HG03045 (cell line): ENCODE data around the gene ABAT.
"Not testable (repeated sequence)": the region's sequence is repeated elsewhere in the genome, so short reads cannot be mapped to it uniquely, and the experiment has no call there.

Experiments
- ATAC-seq: cut with Tn5 transposase; IDR thresholded peaks from one replicate; pipeline ENCODE4 v1.9.1; 2021; ENCODE audit warnings: mild to moderate bottlenecking, moderate library complexity; ENCODE audit not compliant: unreplicated experiment

ABAT gene

DNA sequence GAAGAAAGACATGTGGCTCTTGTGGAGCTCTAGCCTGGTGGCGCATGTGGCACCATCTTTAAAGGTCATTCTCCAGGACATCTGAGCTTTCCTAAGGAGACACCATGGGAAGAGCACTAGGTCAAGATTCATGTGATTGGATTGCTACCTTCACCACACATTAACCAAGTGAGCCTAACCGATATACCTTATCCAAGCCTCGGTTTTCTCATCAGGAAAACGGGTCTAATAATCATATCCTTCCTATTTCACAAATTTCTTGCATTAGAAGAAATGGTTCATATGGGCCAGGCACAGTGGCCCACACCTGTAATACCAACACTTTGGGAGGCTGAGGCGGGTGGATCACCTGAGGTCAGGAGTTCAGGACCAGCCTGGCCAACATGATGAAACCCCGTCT lies 64.7 kb downstream of the ABAT start:
- ATAC-seq: no peak

DNA sequence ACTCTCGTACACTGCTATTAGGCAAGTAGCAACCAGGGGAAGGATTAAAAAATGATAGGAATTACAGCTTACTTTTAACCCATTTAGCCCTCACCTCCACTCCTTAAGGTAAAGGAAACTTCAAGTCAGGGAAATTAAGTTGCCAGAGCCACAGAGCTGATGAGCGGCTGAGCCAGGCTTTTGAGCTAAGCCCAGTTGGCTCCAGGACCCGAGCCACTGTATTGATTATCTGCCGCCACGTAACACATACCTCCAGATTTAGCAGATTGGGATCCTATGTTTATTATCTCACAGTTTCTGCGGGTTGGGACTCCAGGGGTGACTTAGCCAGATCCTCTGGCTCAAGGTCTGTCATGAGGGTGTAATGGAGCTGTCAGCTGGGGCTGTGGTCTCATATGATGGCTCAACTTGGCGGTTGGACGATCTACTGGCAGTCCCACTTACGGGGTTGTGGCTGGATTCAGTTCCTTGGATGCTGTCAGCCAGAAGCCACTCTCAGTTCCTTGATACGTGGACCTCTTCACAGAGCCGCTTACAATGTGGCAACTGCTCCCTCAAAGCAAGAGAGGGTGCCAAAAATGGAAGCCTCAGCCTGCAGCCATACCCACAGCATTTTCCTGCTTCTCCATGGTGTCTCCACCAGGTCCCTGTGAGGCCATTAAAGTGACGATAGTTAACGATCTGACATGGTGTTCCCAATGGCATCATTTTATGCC lies 65.7 kb downstream of the ABAT start:
- no peak for ATAC-seq

DNA sequence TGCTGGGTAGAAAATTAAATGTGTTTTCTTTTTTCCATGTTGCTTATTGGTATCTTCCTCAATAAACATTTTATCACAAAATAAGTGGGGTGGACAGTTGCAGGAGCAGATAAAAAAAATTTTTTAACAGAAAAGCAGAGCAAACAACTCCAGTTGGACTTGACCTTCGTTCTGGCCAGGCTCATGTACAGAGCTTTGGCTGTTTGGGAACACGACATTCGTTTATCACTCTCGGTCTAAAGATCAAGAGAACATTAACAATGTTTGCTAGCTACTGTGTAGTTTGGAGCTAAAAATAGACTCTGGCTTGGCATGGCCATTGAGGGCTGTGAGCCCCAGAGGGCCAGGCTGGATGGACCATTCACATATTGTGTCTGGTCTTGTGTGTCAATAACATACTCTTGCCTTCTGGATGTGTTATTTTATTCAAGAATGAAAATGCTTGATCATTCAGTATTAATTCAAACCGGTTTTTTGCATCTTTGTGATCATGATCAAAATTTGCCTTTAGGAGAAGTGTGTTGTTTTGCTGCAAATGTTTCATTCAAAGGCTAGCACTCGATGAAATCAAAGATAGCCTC lies 66.4 kb downstream of the ABAT start:
- no peak for ATAC-seq

DNA sequence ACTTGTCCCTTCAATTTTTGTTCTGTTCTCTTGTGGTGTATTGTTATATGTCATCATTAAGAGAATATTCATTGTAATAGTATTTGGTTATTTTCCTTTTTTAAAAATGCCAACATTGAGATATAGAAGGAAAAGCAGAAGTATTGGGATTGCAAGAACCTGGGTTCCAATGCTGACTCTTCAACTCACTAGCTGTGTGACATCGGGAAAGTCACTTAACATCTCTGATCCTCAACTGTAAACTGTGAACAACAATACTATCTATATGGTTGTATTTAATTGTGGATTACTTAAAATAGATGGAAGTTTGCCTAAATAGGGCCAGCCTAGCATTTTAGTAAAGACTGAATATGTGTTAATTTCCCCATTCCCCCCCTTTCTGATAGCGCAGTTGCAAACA lies 67.2 kb downstream of the ABAT start:
- ATAC-seq: no peak

DNA sequence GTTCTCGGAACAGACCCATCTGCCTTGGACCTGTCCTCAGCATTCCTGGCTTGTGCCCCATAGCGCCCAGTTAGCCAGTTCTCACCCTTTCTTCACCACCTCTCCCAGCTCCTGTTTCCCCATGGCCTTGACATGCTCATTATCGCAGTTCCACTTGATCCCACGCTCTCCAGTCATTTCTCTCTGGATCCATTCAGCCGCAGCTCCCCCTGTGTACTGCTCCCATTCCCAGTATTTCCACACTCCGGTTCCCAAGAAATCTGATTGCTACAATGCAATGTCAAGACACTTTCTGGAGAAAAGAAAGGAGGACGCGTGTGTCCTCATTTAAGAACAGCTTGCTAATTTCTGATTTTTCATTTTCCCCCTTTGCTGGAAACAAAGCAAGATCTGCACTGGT lies 67.7 kb downstream of the ABAT start:
- no peak for ATAC-seq

DNA sequence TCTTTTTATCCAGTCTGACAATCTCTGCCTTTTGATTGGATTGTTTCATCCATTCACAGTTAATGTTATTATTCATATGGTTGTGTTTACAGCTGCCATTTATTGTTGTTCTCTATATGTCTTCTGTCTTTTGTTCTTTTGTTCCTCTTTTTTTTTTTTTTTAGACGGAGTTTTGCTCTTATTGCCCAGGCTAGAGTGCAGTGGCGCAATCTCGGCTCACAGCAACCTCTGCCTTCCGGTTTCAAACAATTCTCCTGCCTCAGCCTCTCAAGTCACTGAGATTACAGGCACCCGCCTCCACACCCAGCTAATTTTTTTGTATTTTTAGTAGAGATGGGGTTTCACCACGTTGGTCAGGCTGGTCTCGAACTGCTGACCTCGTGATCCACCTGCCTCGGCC lies 74.5 kb downstream of the ABAT start:
- ATAC-seq: not testable (repeated sequence)

DNA sequence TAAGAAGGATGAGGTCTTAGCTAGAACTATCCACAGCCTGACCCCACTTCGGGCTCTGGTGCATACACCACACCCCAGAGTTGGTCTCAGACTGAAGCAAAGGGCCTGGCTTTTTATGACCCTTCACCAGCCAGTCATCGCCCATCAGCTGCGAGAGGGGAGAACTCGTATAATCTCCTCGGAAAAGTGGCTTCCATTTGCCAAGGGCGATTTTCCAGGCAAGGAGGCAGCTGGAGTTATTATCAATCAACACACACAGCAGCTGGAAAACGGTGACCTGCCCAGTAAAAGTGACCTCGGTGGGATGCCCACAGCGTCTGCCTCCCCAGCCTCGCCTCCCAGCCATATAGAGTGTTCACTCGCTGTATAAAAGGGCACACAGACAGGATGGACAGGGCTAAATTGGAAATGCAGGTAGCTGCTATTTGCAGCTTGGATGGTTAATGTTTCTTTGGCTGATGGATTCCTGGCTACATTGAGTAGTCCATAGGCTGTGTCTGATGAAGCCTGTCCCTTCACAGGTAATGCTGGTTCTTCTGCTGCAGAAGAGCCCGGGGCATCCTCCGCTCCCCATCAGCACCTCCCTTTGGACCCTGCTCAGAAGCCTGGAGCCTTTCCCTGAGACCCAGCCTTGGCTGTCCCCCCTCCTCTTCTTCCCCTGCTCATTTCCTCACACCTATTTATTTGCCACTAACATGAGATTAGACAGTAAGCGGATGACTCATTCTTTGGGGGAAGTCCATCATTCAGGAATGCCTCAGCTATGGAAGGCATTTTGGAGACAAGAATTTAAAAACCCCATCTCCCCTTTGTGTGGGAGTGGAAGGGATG lies 77.3 kb downstream of the ABAT start:
- ATAC-seq: no peak

DNA sequence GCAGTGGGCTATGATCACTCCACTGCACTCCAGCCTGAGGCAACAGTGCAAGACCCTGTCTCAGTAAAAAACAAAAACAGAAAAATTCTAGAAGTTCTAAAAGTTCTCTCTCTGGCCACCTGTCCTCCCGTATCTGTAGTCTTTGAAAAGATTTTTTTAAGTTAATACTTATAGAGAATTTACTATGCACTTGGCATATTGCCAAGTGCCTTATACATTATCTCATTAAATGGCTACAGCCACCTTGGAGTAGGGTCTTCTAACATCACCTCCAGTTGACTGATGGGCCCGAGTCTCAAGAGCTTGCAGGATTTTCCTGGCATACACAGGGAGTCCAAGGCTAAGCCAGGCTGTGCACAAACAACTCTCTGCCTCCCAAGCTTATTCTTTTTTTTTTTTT lies 78.3 kb downstream of the ABAT start:
- no peak for ATAC-seq

DNA sequence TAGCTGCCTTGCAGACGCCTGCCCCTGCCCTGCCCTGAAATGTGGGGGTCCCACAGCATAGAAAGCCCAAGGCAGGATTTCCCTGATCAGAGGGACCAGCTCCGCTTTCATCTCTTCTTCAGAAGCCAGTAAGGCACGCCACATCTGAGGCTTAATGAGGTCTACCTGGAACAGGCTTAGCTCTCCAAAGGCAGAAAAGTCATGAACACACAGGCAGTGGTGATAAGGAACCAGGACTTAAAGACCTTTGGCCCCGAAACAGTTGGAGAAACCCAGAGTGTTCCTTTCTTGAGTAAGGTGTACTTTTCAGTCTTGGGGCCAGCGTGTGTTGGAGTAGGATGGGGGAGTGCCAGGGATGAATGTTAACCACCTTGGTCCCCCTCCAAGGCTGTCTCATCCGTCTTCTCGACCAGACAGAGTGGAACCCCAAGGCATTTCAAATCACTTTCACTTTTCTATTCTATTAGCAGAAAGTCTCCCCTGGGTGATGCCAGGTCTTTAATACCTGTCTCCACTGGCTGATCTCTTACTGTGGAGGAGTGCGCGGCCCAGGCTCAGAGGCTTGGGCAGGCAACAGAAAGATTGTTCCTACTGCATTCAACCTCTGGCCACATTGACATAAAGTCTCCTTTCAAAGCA lies 79.1 kb downstream of the ABAT start:
- no peak for ATAC-seq

DNA sequence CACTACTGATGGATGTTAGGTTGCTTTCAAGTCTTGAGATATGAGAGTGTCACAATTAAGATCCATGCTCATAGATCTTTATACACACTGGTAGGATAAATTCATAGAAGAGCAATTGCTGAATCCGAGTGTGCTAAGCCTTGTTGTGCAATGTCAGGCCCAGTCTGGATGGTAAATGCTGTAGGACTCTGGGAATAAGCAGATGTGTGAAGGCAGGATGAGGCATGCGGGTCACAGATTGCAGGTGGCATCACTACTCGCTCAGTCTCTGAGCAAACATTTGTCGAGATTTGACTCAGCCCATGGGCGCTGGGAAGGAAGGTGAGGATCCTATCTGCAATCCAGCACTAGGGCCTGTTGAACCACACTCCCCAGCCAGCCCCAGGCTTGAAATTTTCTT lies 82.3 kb downstream of the ABAT start:
- no peak for ATAC-seq

DNA sequence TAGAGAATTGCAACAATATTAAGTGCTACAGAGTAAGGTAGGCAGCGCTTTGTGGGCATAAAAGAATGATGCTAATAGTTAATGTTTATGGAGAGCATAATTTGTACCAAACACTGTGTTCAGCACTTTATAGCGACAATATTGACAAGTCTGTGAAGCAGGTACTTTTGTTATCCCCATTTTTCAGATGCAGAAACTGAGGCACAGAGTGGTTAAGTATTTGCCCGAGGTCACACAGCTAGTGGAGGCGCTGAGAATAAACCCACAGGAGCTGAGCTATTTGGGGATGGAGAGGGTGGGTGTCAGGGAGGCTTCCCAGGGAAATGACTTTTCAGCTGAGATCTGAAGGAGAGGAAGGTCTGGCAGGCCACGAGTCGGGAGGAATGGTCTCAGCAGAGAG lies 83.6 kb downstream of the ABAT start:
- ATAC-seq: no peak

DNA sequence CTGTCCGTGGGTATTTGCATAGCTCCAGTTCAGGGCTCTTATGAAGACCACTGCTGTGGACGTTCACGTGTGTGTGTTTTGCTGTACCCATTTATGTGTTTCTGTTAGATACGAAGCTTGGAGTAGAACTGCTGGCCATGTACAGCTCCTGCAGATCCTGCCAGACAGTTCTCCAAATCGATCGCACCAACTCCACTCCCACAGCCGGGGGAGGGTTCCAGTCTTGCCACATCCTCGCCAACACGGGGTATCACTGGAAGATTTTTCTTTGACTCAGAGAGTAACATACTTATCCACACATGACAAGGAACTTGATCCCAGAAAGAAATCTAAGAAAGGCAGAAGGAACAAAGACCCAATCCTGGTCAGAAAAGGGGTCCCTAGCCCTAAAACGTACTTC lies 85.6 kb downstream of the ABAT start:
- no peak for ATAC-seq

DNA sequence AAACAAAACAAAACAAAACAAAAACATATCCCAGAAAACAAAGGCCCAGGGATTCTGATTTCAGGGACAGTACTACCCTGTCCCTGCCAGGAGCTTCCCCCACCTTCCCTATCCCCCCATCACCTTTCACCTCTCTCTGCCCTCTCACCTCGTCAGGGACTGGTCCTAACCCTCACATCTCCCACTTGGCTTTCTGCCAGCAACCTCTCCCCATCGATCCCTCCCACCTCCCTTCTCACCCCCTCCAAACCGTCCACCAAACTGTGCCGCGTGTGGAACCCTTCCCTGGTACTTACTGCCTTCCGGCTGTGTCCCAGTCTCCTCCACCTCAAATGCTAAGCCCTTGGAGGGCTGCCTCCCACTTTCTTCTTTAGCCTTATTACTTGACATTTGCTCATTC lies 86.7 kb downstream of the ABAT start:
- ATAC-seq: no peak

DNA sequence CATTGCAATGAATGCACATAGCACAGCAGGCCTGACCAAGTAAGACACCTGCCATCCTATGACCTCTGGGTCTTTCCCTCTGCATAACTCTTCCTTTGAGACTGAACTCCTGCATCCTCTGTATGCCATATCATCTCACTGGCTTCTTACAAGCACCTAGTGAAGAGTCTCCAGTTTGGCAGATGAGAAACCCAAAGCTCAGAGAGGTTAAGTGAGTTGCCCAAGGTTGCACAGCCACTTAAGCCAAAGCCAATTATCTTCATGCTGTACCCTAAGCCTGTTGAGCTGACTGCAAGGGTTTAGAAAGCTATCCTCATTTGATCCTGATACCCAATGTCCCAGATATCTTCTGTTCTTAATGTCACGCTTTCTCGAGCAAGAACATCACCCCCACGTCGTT lies 87.8 kb downstream of the ABAT start:
- ATAC-seq: no peak

DNA sequence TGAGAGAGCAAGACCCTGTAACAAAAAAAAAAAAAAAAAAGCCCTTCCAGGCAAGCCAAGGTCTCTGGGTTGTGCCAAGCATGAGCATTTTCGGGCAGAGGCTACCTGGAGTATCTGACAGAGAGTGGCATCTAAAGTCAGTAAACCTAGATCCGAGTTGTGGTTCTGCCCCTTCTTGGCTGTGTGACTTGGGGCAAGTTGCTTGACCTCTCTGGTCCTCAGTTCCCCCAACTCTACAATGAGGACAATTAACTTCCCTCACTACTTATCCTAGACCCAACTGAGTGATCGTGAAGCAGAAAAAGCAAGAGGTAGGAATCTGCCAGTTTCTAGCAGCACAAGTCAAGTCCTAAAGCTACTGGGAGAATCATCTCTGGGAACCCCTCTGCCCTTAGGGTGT lies 88.7 kb downstream of the ABAT start:
- no peak for ATAC-seq

DNA sequence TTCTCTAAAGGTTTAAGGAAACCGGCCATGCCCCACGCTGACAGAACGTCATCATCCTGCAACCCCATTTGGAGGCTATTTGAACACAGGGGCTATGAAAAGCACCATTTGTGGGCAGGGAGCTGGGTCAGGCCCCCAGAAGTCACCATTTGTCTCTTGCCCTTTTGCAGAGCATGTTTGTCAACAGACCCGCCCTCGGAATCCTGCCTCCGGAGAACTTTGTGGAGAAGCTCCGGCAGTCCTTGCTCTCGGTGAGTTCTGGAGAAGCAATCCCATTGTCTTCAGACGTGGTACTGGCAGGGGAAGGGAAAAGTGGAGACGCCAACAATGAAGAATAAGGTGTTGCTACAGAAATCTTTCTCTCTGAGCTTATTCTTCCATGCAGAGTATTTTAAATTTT lies 89.5 kb downstream of the ABAT start:
- no peak for ATAC-seq

DNA sequence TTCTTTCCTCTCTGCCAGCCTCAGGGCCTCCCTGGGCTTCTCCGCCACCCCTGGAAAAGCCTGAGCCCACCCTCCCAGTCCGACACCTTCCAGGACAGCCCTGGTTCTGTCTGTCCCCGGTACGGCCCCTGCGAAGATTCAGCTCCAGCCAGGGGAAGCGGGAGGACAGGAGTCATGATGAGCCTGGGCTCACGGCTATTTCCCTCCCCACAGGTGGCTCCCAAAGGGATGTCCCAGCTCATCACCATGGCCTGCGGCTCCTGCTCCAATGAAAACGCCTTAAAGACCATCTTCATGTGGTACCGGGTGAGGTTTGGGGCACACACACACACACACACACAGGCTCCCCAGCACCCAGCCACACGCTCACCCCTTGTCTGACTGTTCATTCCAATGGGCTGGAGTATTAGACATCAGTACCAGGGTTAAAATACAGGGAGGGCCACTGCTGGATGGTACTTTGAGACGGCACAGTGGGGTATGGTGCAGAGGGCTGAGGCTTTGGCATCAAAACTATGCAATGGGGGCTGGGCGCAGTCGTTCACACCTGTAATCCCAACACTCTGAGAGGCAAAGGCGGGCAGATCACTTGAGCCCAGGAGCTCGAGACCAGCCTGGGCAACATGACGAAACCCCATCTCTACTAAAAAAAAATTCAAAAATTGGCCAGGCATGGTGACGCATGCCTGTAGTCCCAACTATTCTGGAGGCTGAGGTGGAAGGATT lies 90.3 kb downstream of the ABAT start:
- no peak for ATAC-seq

DNA sequence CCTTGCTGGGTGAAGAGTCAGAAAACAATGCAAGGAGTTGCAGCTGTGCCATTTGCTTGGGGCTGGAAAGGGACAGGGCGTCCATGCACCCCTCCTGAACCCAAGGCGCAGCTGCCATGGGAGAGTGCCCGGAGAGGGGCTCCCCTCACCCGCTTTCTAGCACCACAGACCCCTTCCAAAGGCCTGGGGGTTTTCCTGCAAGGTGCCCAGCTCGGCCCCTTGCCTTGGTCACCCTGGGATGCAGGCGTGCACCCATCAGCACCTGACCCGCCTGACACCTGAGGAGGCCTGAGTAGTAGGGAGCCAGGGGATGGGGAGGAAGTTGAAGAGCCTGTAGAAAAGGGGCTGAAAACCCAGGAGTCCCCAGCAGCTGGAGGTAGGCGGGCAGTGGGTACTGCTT lies 92.8 kb downstream of the ABAT start:
- ATAC-seq: no peak

DNA sequence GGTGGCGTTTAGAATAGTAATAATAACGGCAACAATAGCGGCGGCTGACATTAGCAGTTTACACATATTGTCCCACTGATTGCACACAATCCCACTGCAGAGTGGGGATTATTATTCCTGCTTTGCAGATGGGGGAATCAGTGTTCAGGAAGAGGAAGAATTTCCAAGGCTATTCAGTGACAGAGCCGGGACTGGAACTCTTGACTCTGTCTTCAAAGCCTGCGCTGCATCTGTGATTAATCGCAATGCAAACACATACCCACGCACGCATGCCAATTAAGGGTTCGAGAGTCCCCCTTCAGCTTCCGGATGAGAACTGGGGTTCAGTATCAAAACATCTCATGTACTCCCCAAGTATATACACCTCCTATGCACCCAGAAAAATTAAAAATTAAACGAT lies 93.9 kb downstream of the ABAT start:
- no peak for ATAC-seq

DNA sequence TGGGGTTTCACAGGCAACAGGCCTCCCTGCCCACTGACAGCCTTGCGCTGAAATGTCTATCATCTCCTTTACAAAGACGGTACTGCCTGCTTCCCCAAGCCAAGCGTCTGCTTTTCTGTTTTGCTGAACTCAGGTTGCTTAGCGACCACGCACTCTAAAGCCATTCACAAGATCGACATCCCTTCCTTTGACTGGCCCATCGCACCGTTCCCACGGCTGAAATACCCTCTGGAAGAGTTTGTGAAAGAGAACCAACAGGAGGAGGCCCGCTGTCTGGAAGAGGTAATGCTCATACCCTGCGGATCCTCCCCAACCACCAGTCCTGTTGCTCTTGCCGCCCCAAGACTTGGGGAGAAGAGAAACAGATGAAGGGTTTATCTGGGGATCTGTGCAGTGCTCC lies 94.3 kb downstream of the ABAT start:
- no peak for ATAC-seq

DNA sequence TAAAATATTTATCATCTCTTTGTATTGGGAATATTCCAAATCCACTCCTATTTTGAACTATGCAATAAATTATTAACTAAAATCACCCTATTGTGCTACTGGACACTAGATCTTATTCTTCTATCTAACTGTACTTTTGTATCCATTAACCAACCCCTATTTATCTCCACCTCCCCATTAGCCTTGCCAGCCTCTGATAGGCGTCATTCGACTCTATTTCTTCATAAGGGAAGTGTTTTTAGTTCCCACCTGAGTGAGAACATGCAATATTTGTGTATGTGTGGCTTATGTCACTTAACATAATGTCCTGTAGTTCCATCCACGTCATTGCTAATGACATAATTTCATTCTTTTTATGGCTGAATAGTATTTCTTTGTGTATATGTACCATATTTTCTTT lies 99.1 kb downstream of the ABAT start:
- ATAC-seq: no peak
